SK-N-SH (cell line): ENCODE results near the gene CCDC88C.

Experiments
- CTCF ChIP-seq: fragments of 200-600 bp; sonication (generic); IDR thresholded peaks from 2 replicates; pipeline ENCODE4 v1.6.1; 2017; ENCODE audit warnings: antibody characterized with exemption, mild to moderate bottlenecking, moderate library complexity
- FOXM1 ChIP-seq: IDR thresholded peaks from 2 replicates; pipeline ENCODE4 v1.4.0; 2012; ENCODE audit warnings: low read depth, mild to moderate bottlenecking
- GABPA ChIP-seq: IDR thresholded peaks from 2 replicates; pipeline ENCODE4 v1.4.0; 2012; ENCODE audit warnings: low read depth, mild to moderate bottlenecking
- JUND ChIP-seq: IDR thresholded peaks from 2 replicates; pipeline ENCODE4 v1.4.0; 2012
- MAX ChIP-seq: IDR thresholded peaks from 2 replicates; pipeline ENCODE4 v1.4.0; 2012; ENCODE audit warnings: low read depth
- MEF2A ChIP-seq: IDR thresholded peaks from 2 replicates; pipeline ENCODE4 v1.4.0; 2012; ENCODE audit warnings: low read depth, borderline replicate concordance
- NFIC ChIP-seq: IDR thresholded peaks from 2 replicates; pipeline ENCODE4 v1.4.0; 2012; ENCODE audit warnings: borderline replicate concordance
- REST ChIP-seq: IDR thresholded peaks from 2 replicates; pipeline ENCODE4 v1.6.1; 2012; ENCODE audit warnings: mild to moderate bottlenecking, low read depth, low read length, moderate library complexity
- RFX5 ChIP-seq: IDR thresholded peaks from 2 replicates; pipeline ENCODE4 v1.6.1; 2012; ENCODE audit warnings: mild to moderate bottlenecking, improper control_type of control experiment, low read length
- SMC3 ChIP-seq: IDR thresholded peaks from 2 replicates; pipeline ENCODE4 v1.6.1; 2012; ENCODE audit warnings: low read depth, low read length, improper control_type of control experiment
- TF ChIP-seq, protein P1 (sequence below): IDR thresholded peaks from 2 replicates; pipeline ENCODE4; 2012

GRCh38 chr14:91415794-91416743 is 1.6 kb downstream of the CCDC88C start:
- no peak for TF ChIP-seq GABPA
- no peak for TF ChIP-seq REST
- TF ChIP-seq MAX = no peak
- TF ChIP-seq FOXM1 = no peak
- no peak for TF ChIP-seq MEF2A
- TF ChIP-seq CTCF = no peak
- TF ChIP-seq JUND = no peak
- TF ChIP-seq, protein P1, sequence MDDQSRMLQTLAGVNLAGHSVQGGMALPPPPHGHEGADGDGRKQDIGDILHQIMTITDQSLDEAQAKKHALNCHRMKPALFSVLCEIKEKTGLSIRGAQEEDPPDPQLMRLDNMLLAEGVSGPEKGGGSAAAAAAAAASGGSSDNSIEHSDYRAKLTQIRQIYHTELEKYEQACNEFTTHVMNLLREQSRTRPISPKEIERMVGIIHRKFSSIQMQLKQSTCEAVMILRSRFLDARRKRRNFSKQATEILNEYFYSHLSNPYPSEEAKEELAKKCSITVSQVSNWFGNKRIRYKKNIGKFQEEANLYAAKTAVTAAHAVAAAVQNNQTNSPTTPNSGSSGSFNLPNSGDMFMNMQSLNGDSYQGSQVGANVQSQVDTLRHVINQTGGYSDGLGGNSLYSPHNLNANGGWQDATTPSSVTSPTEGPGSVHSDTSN = no peak
- TF ChIP-seq NFIC = no peak
- no peak for TF ChIP-seq RFX5
- TF ChIP-seq SMC3 = no peak
